OCI-LY7 (cell line): ENCODE data around the gene INF2. TPM values are rescaled to one million over a fixed set of nuclear protein-coding genes. Genes with fewer than 3 reads are reported as not detected.

Experiments
- BruUV-seq: library from RNA; stranded (reverse); fragments of 400-500 nt; replicated peaks from 2 replicates; lab custom pipeline; 2021; lab: Mats Ljungman, UMichigan
- CTCF ChIA-PET: fragments of 300-600 bp; sonication (Branson Sonifier 250); formaldehyde crosslinking; loops from one replicate; lab custom pipeline; 2022; ENCODE audit warnings: antibody characterized with exemption; ENCODE audit not compliant: unreplicated experiment; lab: Charles Lee
- POLR2A ChIA-PET: fragments of 300-600 bp; sonication (Branson Sonifier 250); formaldehyde crosslinking; loops from one replicate; lab custom pipeline; 2022; ENCODE audit warnings: antibody characterized with exemption; lab: Charles Lee
- DNase-seq: peaks from one replicate; pipeline ENCODE4 v3.0.0-alpha.2; 2015; ENCODE audit warnings: low spot score
- H2AFZ ChIP-seq: fragments of 200-600 bp; sonication (generic), shearing (Covaris generic); 2 replicates; pipeline ENCODE4 v1.6.1; 2014; ENCODE audit warnings: mild to moderate bottlenecking, antibody characterized with exemption, low read length, moderate library complexity
- H3K27ac ChIP-seq: fragments of 200-600 bp; sonication (generic); 2 replicates; pipeline ENCODE4 v1.5.1; 2014; ENCODE audit warnings: mixed run types, low read depth, mild to moderate bottlenecking, moderate library complexity, low read length, inconsistent platforms; ENCODE audit not compliant: poor library complexity, severe bottlenecking
- H3K36me3 ChIP-seq: fragments of 200-600 bp; sonication (generic); 2 replicates; pipeline ENCODE4 v1.6.1; 2014; ENCODE audit warnings: mild to moderate bottlenecking, antibody characterized with exemption, low read length, moderate library complexity, mixed read lengths; ENCODE audit not compliant: insufficient read depth
- H3K4me1 ChIP-seq: fragments of 200-600 bp; sonication (generic); 2 replicates; pipeline ENCODE4 v1.5.1; 2014; ENCODE audit warnings: mild to moderate bottlenecking, low read length; ENCODE audit not compliant: insufficient read depth, poor library complexity, severe bottlenecking
- H3K4me2 ChIP-seq: fragments of 200-600 bp; sonication (generic); 2 replicates; pipeline ENCODE4 v1.6.1; 2014; ENCODE audit warnings: mild to moderate bottlenecking, low read length
- H3K4me3 ChIP-seq: fragments of 200-600 bp; sonication (generic); 2 replicates; pipeline ENCODE4 v1.5.1; 2014; ENCODE audit warnings: mild to moderate bottlenecking, low read depth, low read length; ENCODE audit not compliant: poor library complexity, severe bottlenecking
- H3K79me2 ChIP-seq: fragments of 200-600 bp; sonication (generic); 2 replicates; pipeline ENCODE4 v1.6.1; 2016; ENCODE audit warnings: low read depth, mild to moderate bottlenecking, low read length, moderate library complexity, mixed read lengths; ENCODE audit not compliant: insufficient read depth
- H3K9me2 ChIP-seq: fragments of 200-600 bp; sonication (generic); 2 replicates; pipeline ENCODE4 v1.6.1; 2016; ENCODE audit warnings: mild to moderate bottlenecking, low read length, mixed read lengths; ENCODE audit not compliant: insufficient read depth
- H3K9me3 ChIP-seq: fragments of 200-600 bp; sonication (generic); 2 replicates; pipeline ENCODE4 v1.6.1; 2014; ENCODE audit warnings: mild to moderate bottlenecking, mixed run types, low read length, mixed read lengths
- H4K20me1 ChIP-seq: fragments of 200-600 bp; sonication (generic); 2 replicates; pipeline ENCODE4 v1.6.1; 2014; ENCODE audit warnings: mild to moderate bottlenecking, antibody characterized with exemption, low read length, moderate library complexity, mixed read lengths; ENCODE audit not compliant: insufficient read depth
- EZH2phosphoT487 ChIP-seq: fragments of 200-600 bp; sonication (generic); IDR thresholded peaks from 2 replicates; pipeline ENCODE4 v1.6.1; 2018; ENCODE audit warnings: low read depth, borderline replicate concordance, mild to moderate bottlenecking, mixed run types, antibody characterized with exemption, low read length, moderate library complexity, mixed read lengths
- intact Hi-C: fragments of 100-400 bp; cut with micrococcal nuclease; formaldehyde crosslinking; loops from one replicate; pipeline ENCODE4 v1.10.0; 2022; ENCODE audit not compliant: unreplicated experiment
- total RNA-seq, 2 experiments: library from RNA; depleted of rRNA in 1 of 2; stranded (reverse); fragments of >200 nt in 1 of 2; shearing (Covaris generic) in 1 of 2; gene quantifications; 2 replicates each; pipeline ENCODE4 v1.2.3, GENCODE V29; 2014 to 2022
- TF ChIP-seq, protein P1 (sequence below): fragments of 200-600 bp; sonication (generic); conservative IDR thresholded peaks from 2 replicates; pipeline ENCODE4 v1.5.1; 2014; ENCODE audit warnings: mild to moderate bottlenecking, antibody characterized with exemption, low read length, moderate library complexity, mixed read lengths

Gene INF2
- total RNA-seq, 2 experiments from 2014 or later, result 39.4 to 51.6 TPM

- Histone ChIP-seq H3K36me3 (peaks cover 6% of the 10 kb centered on the region; the same call in 1 of the 2 replicates), H3K9me2 (no peaks in the 10 kb centered on the region), H3K4me2 (no peak overlapping the region), H3K27ac (no peak overlapping the region), H2AFZ (no peak overlapping the region), H3K4me3 (no peak overlapping the region), H3K4me1 (no peaks in the 10 kb centered on the region), H3K79me2 (no peaks in the 10 kb centered on the region), H3K9me3 (no peaks in the 10 kb centered on the region), H4K20me1 (no peaks in the 10 kb centered on the region)
- POLR2A ChIA-PET, result no interaction called here
- TF ChIP-seq, protein P1, sequence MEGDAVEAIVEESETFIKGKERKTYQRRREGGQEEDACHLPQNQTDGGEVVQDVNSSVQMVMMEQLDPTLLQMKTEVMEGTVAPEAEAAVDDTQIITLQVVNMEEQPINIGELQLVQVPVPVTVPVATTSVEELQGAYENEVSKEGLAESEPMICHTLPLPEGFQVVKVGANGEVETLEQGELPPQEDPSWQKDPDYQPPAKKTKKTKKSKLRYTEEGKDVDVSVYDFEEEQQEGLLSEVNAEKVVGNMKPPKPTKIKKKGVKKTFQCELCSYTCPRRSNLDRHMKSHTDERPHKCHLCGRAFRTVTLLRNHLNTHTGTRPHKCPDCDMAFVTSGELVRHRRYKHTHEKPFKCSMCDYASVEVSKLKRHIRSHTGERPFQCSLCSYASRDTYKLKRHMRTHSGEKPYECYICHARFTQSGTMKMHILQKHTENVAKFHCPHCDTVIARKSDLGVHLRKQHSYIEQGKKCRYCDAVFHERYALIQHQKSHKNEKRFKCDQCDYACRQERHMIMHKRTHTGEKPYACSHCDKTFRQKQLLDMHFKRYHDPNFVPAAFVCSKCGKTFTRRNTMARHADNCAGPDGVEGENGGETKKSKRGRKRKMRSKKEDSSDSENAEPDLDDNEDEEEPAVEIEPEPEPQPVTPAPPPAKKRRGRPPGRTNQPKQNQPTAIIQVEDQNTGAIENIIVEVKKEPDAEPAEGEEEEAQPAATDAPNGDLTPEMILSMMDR, result no peak
- TF ChIP-seq EZH2phosphoT487, result no peak
- DNase-seq, result no peak
- no TSS peak for BruUV-seq
- CTCF ChIA-PET, result no interaction called here
- intact Hi-C loops, result no loop called here
These were observed 7.9 kb downstream of the INF2 start for GRCh38 chr14:104697317-104697703.

DNA sequence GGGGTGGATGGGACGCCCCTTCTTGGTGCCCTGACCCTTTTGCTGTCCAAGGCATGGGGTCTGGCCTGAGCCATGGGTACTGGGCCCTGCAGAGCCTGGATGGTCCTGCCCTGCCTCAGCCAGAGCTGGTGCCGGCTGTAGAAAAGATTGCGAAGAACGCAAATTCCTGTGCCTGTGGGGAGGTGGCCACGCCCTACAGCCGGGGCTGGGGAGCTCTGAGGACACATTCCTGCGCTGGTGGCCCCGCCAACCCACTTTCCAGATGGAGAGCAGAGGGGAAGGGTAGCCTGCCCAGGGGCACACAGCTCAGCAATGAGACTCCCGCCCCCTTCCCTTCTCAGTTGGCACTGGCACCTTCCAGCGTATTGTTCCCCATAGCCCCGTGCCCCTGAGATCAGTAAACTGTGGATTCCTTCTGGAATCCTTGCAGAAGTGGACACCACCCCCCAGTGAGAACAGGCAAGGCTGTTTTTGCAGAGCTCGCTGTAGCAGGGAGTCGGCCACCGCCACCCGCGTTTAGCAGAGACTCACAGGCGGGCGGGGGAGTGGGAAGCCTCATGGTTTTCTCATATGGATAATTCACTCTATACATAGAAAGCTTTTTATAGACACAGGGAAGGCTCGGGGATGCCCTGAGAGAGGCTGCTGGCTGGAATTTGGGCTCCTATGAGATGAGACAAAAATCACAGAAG lies 8.6 kb downstream of the INF2 start:
- ChIA-PET POLR2A (no interaction called here), CTCF (no interaction called here)
- H3K27ac ChIP-seq, result no peak overlapping the region
- no TSS peak for BruUV-seq
- no peak overlapping the region for H3K4me2 ChIP-seq
- intact Hi-C loops, result no loop called here
- H4K20me1 ChIP-seq, result no peaks in the 10 kb centered on the region
- peaks cover 13% of the 10 kb centered on the region for H3K36me3 ChIP-seq
- no peaks in the 10 kb centered on the region for H3K4me1 ChIP-seq
- DNase-seq, result no peak
- no peaks in the 10 kb centered on the region for H3K9me3 ChIP-seq
- no peaks in the 10 kb centered on the region for H3K79me2 ChIP-seq
- no peak for TF ChIP-seq EZH2phosphoT487
- TF ChIP-seq, protein P1, result no peak
- H2AFZ ChIP-seq, result no peak overlapping the region
- H3K4me3 ChIP-seq, result no peak overlapping the region
- H3K9me2 ChIP-seq, result no peaks in the 10 kb centered on the region

GRCh38 chr14:104698688-104699425 lies 9.4 kb downstream of the INF2 start:
- H3K36me3 ChIP-seq, result peaks cover 19% of the 10 kb centered on the region
- ChIA-PET POLR2A (no interaction called here), CTCF (no interaction called here)
- DNase-seq, result no peak
- no peak overlapping the region for H3K4me3 ChIP-seq
- H3K4me2 ChIP-seq, result no peak overlapping the region
- no peak overlapping the region for H2AFZ ChIP-seq
- H3K9me2 ChIP-seq, result no peaks in the 10 kb centered on the region
- H3K4me1 ChIP-seq, result no peaks in the 10 kb centered on the region
- BruUV-seq, result no TSS peak
- H3K27ac ChIP-seq, result no peak overlapping the region
- no peaks in the 10 kb centered on the region for H4K20me1 ChIP-seq
- intact Hi-C loops, result no loop called here
- no peaks in the 10 kb centered on the region for H3K9me3 ChIP-seq
- TF ChIP-seq EZH2phosphoT487, result no peak
- TF ChIP-seq, protein P1, result no peak
- no peaks in the 10 kb centered on the region for H3K79me2 ChIP-seq
